WTC11 (cell line): ENCODE data around the gene FBXO24. TPM values are rescaled to one million over a fixed set of nuclear protein-coding genes. Genes with fewer than 3 reads are reported as not detected.
"Not testable (repeated sequence)": the region's sequence is repeated elsewhere in the genome, so short reads cannot be mapped to it uniquely, and the experiment has no call there.

Source experiments
- ATAC-seq: fragments of 200-7000 bp; cut with Tn5 transposase; 2 replicates; pipeline ENCODE4 v1.10.0; 2021; ENCODE audit warnings: mild to moderate bottlenecking, moderate library complexity
- CTCF ChIA-PET: fragments of 300-600 bp; sonication (Branson Sonifier 250); formaldehyde crosslinking; loops from one replicate; lab custom pipeline; 2021; ENCODE audit warnings: antibody characterized with exemption; lab: Charles Lee
- POLR2A ChIA-PET: fragments of 350-600 bp; sonication (Branson Sonifier 250); formaldehyde crosslinking; loops from one replicate; lab custom pipeline; 2021; ENCODE audit warnings: antibody characterized with exemption; lab: Charles Lee
- DNase-seq: peaks from one replicate; pipeline ENCODE4 v3.0.0; 2021; ENCODE audit warnings: low spot score
- H3K27ac Mint-ChIP-seq: 2 replicates; pipeline ENCODE4 v1.8.0; 2021; ENCODE audit warnings: mixed read lengths
- H3K27me3 Mint-ChIP-seq: 2 replicates; pipeline ENCODE4 v1.8.0; 2021; ENCODE audit warnings: low read depth, mild to moderate bottlenecking, moderate library complexity, mixed read lengths
- H3K36me3 Mint-ChIP-seq: 2 replicates; pipeline ENCODE4 v1.8.0; 2021; ENCODE audit warnings: mixed read lengths
- H3K4me1 Mint-ChIP-seq: 2 replicates; pipeline ENCODE4 v1.8.0; 2022; ENCODE audit warnings: mixed read lengths
- H3K4me3 Mint-ChIP-seq: 2 replicates; pipeline ENCODE4 v1.8.0; 2021; ENCODE audit warnings: mild to moderate bottlenecking, moderate library complexity, mixed read lengths
- H3K9me3 Mint-ChIP-seq: 2 replicates; pipeline ENCODE4 v1.8.0; 2021; ENCODE audit warnings: mixed read lengths
- ATF1 ChIP-seq: sonication (generic); formaldehyde crosslinking; IDR thresholded peaks from 2 replicates; pipeline ENCODE4 v1.8.1; 2023; ENCODE audit warnings: mild to moderate bottlenecking, moderate library complexity, missing genetic modification reagents
- ATF3 ChIP-seq: sonication (generic); formaldehyde crosslinking; conservative IDR thresholded peaks from 2 replicates; pipeline ENCODE4 v1.8.1; 2022; ENCODE audit warnings: mild to moderate bottlenecking, missing genetic modification reagents
- CREB1 ChIP-seq: sonication (generic); formaldehyde crosslinking; IDR thresholded peaks from 2 replicates; pipeline ENCODE4 v1.8.0; 2023; ENCODE audit warnings: mild to moderate bottlenecking, missing genetic modification reagents
- CTCF ChIP-seq: fragments of 200-600 bp; IDR thresholded peaks from 2 replicates; pipeline ENCODE4 v1.8.0; 2022; ENCODE audit warnings: antibody characterized with exemption
- EMX1 ChIP-seq: fragments of 250-450 bp; sonication (Bioruptor Pico); IDR thresholded peaks from 2 replicates; pipeline ENCODE4 v1.8.0; 2021; ENCODE audit warnings: mild to moderate bottlenecking
- ETV6 ChIP-seq: sonication (generic); formaldehyde crosslinking; IDR thresholded peaks from 2 replicates; pipeline ENCODE4 v1.8.1; 2022; ENCODE audit warnings: mild to moderate bottlenecking, missing genetic modification reagents
- FOXP4 ChIP-seq: sonication (generic); formaldehyde crosslinking; IDR thresholded peaks from 2 replicates; pipeline ENCODE4 v1.8.0; 2022; ENCODE audit warnings: mild to moderate bottlenecking, missing genetic modification reagents
- GABPB1 ChIP-seq: sonication (generic); formaldehyde crosslinking; IDR thresholded peaks from 2 replicates; pipeline ENCODE4 v1.8.1; 2023; ENCODE audit warnings: mild to moderate bottlenecking, missing genetic modification reagents
- HMGXB4 ChIP-seq: sonication (generic); formaldehyde crosslinking; IDR thresholded peaks from 2 replicates; pipeline ENCODE4 v1.8.1; 2023; ENCODE audit warnings: mild to moderate bottlenecking, moderate library complexity, missing genetic modification reagents
- KAT7 ChIP-seq: sonication (generic); formaldehyde crosslinking; IDR thresholded peaks from 2 replicates; pipeline ENCODE4 v1.8.1; 2023; ENCODE audit warnings: missing genetic modification reagents, mild to moderate bottlenecking, borderline replicate concordance
- NR1H2 ChIP-seq: sonication (generic); formaldehyde crosslinking; IDR thresholded peaks from 2 replicates; pipeline ENCODE4 v1.9.0; 2021; ENCODE audit warnings: mild to moderate bottlenecking, moderate library complexity, missing genetic modification reagents
- SOX15 ChIP-seq: fragments of 250-450 bp; sonication (Bioruptor Pico); IDR thresholded peaks from 2 replicates; pipeline ENCODE4 v1.9.0; 2021; ENCODE audit warnings: mild to moderate bottlenecking
- SP1 ChIP-seq: sonication (generic); formaldehyde crosslinking; conservative IDR thresholded peaks from 2 replicates; pipeline ENCODE4 v1.8.1; 2022; ENCODE audit warnings: missing genetic modification reagents
- ZBTB43 ChIP-seq: sonication (generic); formaldehyde crosslinking; IDR thresholded peaks from 2 replicates; pipeline ENCODE4 v1.8.1; 2023; ENCODE audit warnings: mild to moderate bottlenecking, missing genetic modification reagents
- ZNF121 ChIP-seq: sonication (generic); formaldehyde crosslinking; IDR thresholded peaks from 2 replicates; pipeline ENCODE4 v1.8.0; 2023; ENCODE audit warnings: missing genetic modification reagents
- ZNF263 ChIP-seq: sonication (generic); formaldehyde crosslinking; IDR thresholded peaks from 2 replicates; pipeline ENCODE4 v1.8.1; 2022; ENCODE audit warnings: low read depth, mild to moderate bottlenecking, moderate library complexity, missing genetic modification reagents
- ZNF512 ChIP-seq: sonication (generic); formaldehyde crosslinking; IDR thresholded peaks from 2 replicates; pipeline ENCODE4 v1.8.1; 2022; ENCODE audit warnings: missing genetic modification reagents, borderline replicate concordance
- total RNA-seq: library from RNA; stranded (reverse); gene quantifications from 3 replicates; pipeline ENCODE4 v1.2.3, GENCODE V29; 2021

Gene FBXO24
- total RNA-seq, 1 experiment from 2014 or later, result 0.70 TPM

GRCh38 chr7:100562195-100563099, 23.7 kb upstream of the FBXO24 start:
- Mint-ChIP-seq H3K27me3 (no peaks in the 10 kb centered on the region), H3K4me1 (peaks cover 10% of the 10 kb centered on the region), H3K36me3 (no peaks in the 10 kb centered on the region), H3K4me3 (no peak overlapping the region), H3K9me3 (no peaks in the 10 kb centered on the region), H3K27ac (no peak overlapping the region)
- ATAC-seq (no peak), DNase-seq (no peak)
- TF ChIP-seq ATF1 (no peak), ZNF512 (CRISPR knock-in tag) (no peak), KAT7 (no peak), ATF3 (CRISPR knock-in tag) (no peak), SP1 (no peak)
- ChIA-PET POLR2A (no interaction called here), CTCF (interaction anchor here (1.2 to 2.0 kb wide), 4 partner anchors 10 to 106 kb away, joined by 3 to 10 read pairs (median 3); no protein-coding TSS in a partner anchor)

- CTCF ChIA-PET, result interaction anchor here (0.5 to 2.8 kb wide), 26 partner anchors 8 to 162 kb away, joined by 3 to 41 read pairs (median 6); partner anchors contain the start of genes FBXO24, LRCH4, POP7 and TSC22D4
- Mint-ChIP-seq H3K27me3 (no peaks in the 10 kb centered on the region), H3K4me1 (peaks cover 17% of the 10 kb centered on the region), H3K36me3 (no peaks in the 10 kb centered on the region), H3K4me3 (no peak overlapping the region), H3K9me3 (no peaks in the 10 kb centered on the region), H3K27ac (no peak overlapping the region)
- DNase-seq (no peak), ATAC-seq (no peak)
- TF ChIP-seq CREB1 (no peak), ZNF121 (no peak), EMX1 (CRISPR knock-in tag) (no peak), SOX15 (CRISPR knock-in tag) (no peak), ZBTB43 (CRISPR knock-in tag) (no peak)
- POLR2A ChIA-PET, result interaction anchor here (0.6 to 0.9 kb wide), 2 partner anchors 23 to 275 kb away, joined by 4 read pairs; partner anchors contain the start of gene FBXO24
Measured at GRCh38 chr7:100563100-100563564, 23.0 kb upstream of the FBXO24 start.

GRCh38 chr7:100563809-100564400, 22.2 kb upstream of the FBXO24 start:
- peaks cover 23% of the 10 kb centered on the region for H3K4me1 Mint-ChIP-seq
- no peaks in the 10 kb centered on the region; the same call in 1 of the 2 replicates for H3K27me3 Mint-ChIP-seq
- no peaks in the 10 kb centered on the region for H3K9me3 Mint-ChIP-seq
- H3K36me3 Mint-ChIP-seq, result no peaks in the 10 kb centered on the region
- POLR2A ChIA-PET, result interaction anchor here (0.6 to 0.9 kb wide), 3 partner anchors 23 to 1507 kb away, joined by 4 read pairs; partner anchors contain the start of gene FBXO24
- CTCF ChIA-PET, result interaction anchor here (0.5 to 2.8 kb wide), 40 partner anchors 8 to 339 kb away, joined by 3 to 41 read pairs (median 4); partner anchors contain the start of genes ACTL6B, AGFG2, FBXO24 and LRCH4
- H3K27ac Mint-ChIP-seq, result no peak overlapping the region
- ATAC-seq, result peak; percentile 72
- peak; percentile 42; the same call in 1 of the 2 replicates for TF ChIP-seq HMGXB4 (CRISPR knock-in tag)
- TF ChIP-seq GABPB1 (CRISPR knock-in tag), result peak; percentile 34; the same call in 1 of the 2 replicates
- no peak for TF ChIP-seq NR1H2 (CRISPR knock-in tag)
- peak; percentile 20; the same call in 1 of the 2 replicates for TF ChIP-seq ETV6 (CRISPR knock-in tag)
- TF ChIP-seq CTCF, result peak; percentile 99
- TF ChIP-seq ZNF263 (CRISPR knock-in tag), result no peak
- 0 out of 2 replicates have a peak, but pooled peaks have one; percentile 26 for TF ChIP-seq FOXP4 (CRISPR knock-in tag)
- TF ChIP-seq, all 79 proteins: peak for 5
- peak; percentile 94 for DNase-seq
- H3K4me3 Mint-ChIP-seq, result no peak overlapping the region

GRCh38 chr7:100564405-100564804, 21.7 kb upstream of the FBXO24 start:
- H3K4me1 Mint-ChIP-seq, result peaks cover 28% of the 10 kb centered on the region
- ChIA-PET CTCF (interaction anchor here (0.6 to 2.8 kb wide), 37 partner anchors 8 to 338 kb away, joined by 3 to 41 read pairs (median 5); partner anchors contain the start of genes ACTL6B, AGFG2, FBXO24 and LRCH4), POLR2A (interaction anchor here (0.6 kb wide), 1 partner anchor 1508 kb away, joined by 4 read pairs; no protein-coding TSS in a partner anchor)
- not testable (repeated sequence) for DNase-seq, ATAC-seq, H3K36me3 Mint-ChIP-seq, H3K27ac Mint-ChIP-seq, H3K4me3 Mint-ChIP-seq, H3K27me3 Mint-ChIP-seq, H3K9me3 Mint-ChIP-seq
